ENCODE data around the gene TRAPPC12. TPM values are rescaled to one million over a fixed set of nuclear protein-coding genes. Genes with fewer than 3 reads are reported as not detected.
A peak's percentile ranks its signal among the peaks of the same experiment; 100 is the strongest.
"Not testable (repeated sequence)": the region's sequence is repeated elsewhere in the genome, so short reads cannot be mapped to it uniquely, and the experiment has no call there.

The TRAPPC12 gene
- total RNA-seq, 1 experiment from 2014 or later, result 34.8 TPM

GRCh38 chr2:3357926-3358325 is 21.6 kb upstream of the TRAPPC12 start:
- in situ Hi-C loops (cut with HindIII; ENCODE audit: low pct_unique_long_range_greater_than_20kb, low sequenced_read_pairs), result no loop called here
- DNase-seq (ENCODE audit: low read depth, low spot score), result no peak

GRCh38 chr2:3361518-3362389 is 17.7 kb upstream of the TRAPPC12 start:
- in situ Hi-C loops (cut with HindIII; ENCODE audit: low pct_unique_long_range_greater_than_20kb, low sequenced_read_pairs), result no loop called here
- DNase-seq (ENCODE audit: low read depth, low spot score), result no peak

- no peak for DNase-seq (ENCODE audit: low read depth, low spot score)
- in situ Hi-C loops (cut with HindIII; ENCODE audit: low pct_unique_long_range_greater_than_20kb, low sequenced_read_pairs), result no loop called here
These were observed 14.3 kb upstream of the TRAPPC12 start for GRCh38 chr2:3365219-3365618.

- DNase-seq (ENCODE audit: low read depth, low spot score), result peak; percentile 32
- in situ Hi-C loops (cut with HindIII; ENCODE audit: low pct_unique_long_range_greater_than_20kb, low sequenced_read_pairs), result no loop called here
These were observed 11.2 kb upstream of the TRAPPC12 start for GRCh38 chr2:3368261-3368722.

GRCh38 chr2:3369340-3370181 is 9.9 kb upstream of the TRAPPC12 start:
- DNase-seq (ENCODE audit: low read depth, low spot score); in situ Hi-C loops (cut with HindIII; ENCODE audit: low pct_unique_long_range_greater_than_20kb, low sequenced_read_pairs): not testable (repeated sequence)

GRCh38 chr2:3376821-3377220 is 2.7 kb upstream of the TRAPPC12 start:
- in situ Hi-C loops (cut with HindIII; ENCODE audit: low pct_unique_long_range_greater_than_20kb, low sequenced_read_pairs), result no loop called here
- no peak for DNase-seq (ENCODE audit: low read depth, low spot score)

- in situ Hi-C loops (cut with HindIII; ENCODE audit: low pct_unique_long_range_greater_than_20kb, low sequenced_read_pairs), result no loop called here
- DNase-seq (ENCODE audit: low read depth, low spot score), result peak; percentile 60
These were observed 2.2 kb upstream of the TRAPPC12 start for GRCh38 chr2:3377279-3377611.

- in situ Hi-C loops (cut with HindIII; ENCODE audit: low pct_unique_long_range_greater_than_20kb, low sequenced_read_pairs), result no loop called here
- peak; percentile 99 for DNase-seq (ENCODE audit: low read depth, low spot score)
These were observed 1.7 kb upstream of the TRAPPC12 start, which contains the start of gene EIPR1 for GRCh38 chr2:3377612-3378432. EIPR1 (minus strand) TSS chr2:3377818; CDS start chr2:3377689, 129 bp downstream.

- no peak for DNase-seq (ENCODE audit: low read depth, low spot score)
- in situ Hi-C loops (cut with HindIII; ENCODE audit: low pct_unique_long_range_greater_than_20kb, low sequenced_read_pairs), result no loop called here
These were observed 201 bp upstream of the TRAPPC12 start for GRCh38 chr2:3379339-3379646.

- no peak for DNase-seq (ENCODE audit: low read depth, low spot score)
- in situ Hi-C loops (cut with HindIII; ENCODE audit: low pct_unique_long_range_greater_than_20kb, low sequenced_read_pairs), result no loop called here
These were observed 7.0 kb downstream of the TRAPPC12 start for GRCh38 chr2:3386448-3386958.

- no peak for DNase-seq (ENCODE audit: low read depth, low spot score)
- in situ Hi-C loops (cut with HindIII; ENCODE audit: low pct_unique_long_range_greater_than_20kb, low sequenced_read_pairs), result no loop called here
These were observed 7.5 kb downstream of the TRAPPC12 start for GRCh38 chr2:3387011-3387410.

GRCh38 chr2:3387644-3388411 is 8.3 kb downstream of the TRAPPC12 start:
- in situ Hi-C loops (cut with HindIII; ENCODE audit: low pct_unique_long_range_greater_than_20kb, low sequenced_read_pairs), result no loop called here
- no peak for DNase-seq (ENCODE audit: low read depth, low spot score)

- DNase-seq (ENCODE audit: low read depth, low spot score), result no peak
- in situ Hi-C loops (cut with HindIII; ENCODE audit: low pct_unique_long_range_greater_than_20kb, low sequenced_read_pairs), result no loop called here
These were observed 8.9 kb downstream of the TRAPPC12 start for GRCh38 chr2:3388412-3388738.

GRCh38 chr2:3389193-3389592 is 9.7 kb downstream of the TRAPPC12 start:
- DNase-seq (ENCODE audit: low read depth, low spot score), result no peak
- in situ Hi-C loops (cut with HindIII; ENCODE audit: low pct_unique_long_range_greater_than_20kb, low sequenced_read_pairs), result no loop called here

- DNase-seq (ENCODE audit: low read depth, low spot score), result no peak
- in situ Hi-C loops (cut with HindIII; ENCODE audit: low pct_unique_long_range_greater_than_20kb, low sequenced_read_pairs), result no loop called here
These were observed 10.5 kb downstream of the TRAPPC12 start for GRCh38 chr2:3390041-3390440.

GRCh38 chr2:3392216-3392615 is 12.7 kb downstream of the TRAPPC12 start:
- in situ Hi-C loops (cut with HindIII; ENCODE audit: low pct_unique_long_range_greater_than_20kb, low sequenced_read_pairs), result no loop called here
- no peak for DNase-seq (ENCODE audit: low read depth, low spot score)

- DNase-seq (ENCODE audit: low read depth, low spot score), result no peak
These were observed 17.5 kb downstream of the TRAPPC12 start for GRCh38 chr2:3396920-3397559.

More at GRCh38 chr2:3396920-3397559, 17.5 kb downstream of the TRAPPC12 start:
- in situ Hi-C loops (cut with HindIII; ENCODE audit: low pct_unique_long_range_greater_than_20kb, low sequenced_read_pairs), result no loop called here
